Suppressor macrophage (primary cell): ENCODE data around the gene CD2BP2.
"Not testable (repeated sequence)": the region's sequence is repeated elsewhere in the genome, so short reads cannot be mapped to it uniquely, and the experiment has no call there.

ENCODE experiments used
- DNase-seq, 4 experiments: peaks; one replicate each; pipeline ENCODE4 v3.0.0-alpha.2; 2020 to 2022

Gene CD2BP2

DNA sequence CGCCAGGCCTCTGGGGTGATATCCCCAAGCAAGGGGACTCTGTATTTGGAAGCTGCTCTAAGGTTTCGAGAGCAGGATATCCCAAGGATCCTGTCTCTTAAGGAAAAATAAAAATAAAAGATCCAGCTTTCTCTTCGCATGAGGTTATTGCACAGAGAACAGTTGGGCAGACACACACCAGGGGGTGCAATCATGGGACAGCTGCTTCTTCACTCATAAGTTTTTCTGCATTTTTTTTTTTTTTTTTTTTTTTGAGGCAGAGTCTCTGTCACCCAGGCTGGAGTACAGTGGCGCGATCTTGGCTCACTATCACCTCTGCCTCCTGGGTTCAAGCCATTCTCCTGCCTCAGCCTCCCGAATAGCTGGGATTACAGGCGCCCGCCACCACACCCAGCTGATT, 13.1 kb downstream of the CD2BP2 start:
- DNase-seq: not testable (repeated sequence)

DNA sequence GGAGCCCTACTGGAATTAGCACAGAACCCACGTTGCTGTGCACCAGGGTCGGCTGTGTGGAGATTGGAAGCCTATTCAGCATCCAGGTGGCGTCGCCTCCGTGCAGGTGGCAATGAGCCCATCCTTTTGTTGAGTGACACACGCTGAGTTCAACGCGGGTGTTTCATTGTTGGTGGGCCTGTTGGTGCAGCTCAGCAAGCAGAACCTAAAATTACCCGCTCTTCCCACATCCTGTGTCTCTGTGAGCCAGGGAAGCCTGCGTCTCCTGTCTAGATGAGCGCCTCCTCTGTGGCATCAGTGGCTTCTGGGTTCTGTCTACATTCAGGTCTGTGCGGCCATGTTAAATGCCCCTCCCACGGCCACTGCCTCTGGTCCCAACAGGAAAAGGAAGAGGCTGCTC, 14.5 kb downstream of the CD2BP2 start:
- no peak for DNase-seq

DNA sequence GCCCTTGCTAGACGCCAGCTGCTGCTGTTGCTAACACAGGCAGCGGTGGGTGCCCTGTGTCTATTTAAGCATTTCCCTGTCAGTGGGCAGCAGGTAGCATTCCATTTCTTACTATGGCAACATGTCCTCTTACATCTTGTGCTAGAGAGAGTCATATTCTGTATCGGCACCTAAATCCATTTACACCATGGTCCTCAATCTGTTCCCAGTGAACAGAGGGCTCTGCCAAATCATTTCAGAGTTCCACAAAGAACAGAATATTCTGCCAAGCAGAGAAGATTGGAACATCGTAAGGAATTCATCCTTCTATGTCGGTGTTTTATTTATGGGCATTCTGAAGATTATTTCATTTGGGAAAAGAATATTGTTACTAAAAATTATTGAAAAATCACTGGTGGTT, 16.4 kb downstream of the CD2BP2 start:
- not testable (repeated sequence) for DNase-seq

DNA sequence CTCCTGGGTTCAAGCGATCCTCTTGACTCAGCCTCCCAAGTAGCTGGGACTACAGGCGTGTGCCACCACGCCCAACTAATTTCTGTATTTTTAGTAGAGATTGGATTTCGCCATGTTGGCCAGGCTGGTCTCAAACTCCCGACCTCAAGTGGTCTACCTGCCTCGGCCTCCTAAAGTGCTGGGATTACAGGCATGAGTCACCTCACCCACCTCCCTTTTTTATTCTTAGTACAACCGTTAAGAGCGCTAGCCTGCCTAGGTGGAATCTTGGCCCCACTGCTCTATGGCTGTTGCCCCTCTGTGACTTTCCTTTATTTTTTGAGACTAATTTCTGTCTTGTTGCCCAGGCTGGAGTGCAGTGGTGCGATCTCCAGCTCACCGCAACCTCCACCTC, 17.1 kb downstream of the CD2BP2 start:
- not testable (repeated sequence) for DNase-seq

DNA sequence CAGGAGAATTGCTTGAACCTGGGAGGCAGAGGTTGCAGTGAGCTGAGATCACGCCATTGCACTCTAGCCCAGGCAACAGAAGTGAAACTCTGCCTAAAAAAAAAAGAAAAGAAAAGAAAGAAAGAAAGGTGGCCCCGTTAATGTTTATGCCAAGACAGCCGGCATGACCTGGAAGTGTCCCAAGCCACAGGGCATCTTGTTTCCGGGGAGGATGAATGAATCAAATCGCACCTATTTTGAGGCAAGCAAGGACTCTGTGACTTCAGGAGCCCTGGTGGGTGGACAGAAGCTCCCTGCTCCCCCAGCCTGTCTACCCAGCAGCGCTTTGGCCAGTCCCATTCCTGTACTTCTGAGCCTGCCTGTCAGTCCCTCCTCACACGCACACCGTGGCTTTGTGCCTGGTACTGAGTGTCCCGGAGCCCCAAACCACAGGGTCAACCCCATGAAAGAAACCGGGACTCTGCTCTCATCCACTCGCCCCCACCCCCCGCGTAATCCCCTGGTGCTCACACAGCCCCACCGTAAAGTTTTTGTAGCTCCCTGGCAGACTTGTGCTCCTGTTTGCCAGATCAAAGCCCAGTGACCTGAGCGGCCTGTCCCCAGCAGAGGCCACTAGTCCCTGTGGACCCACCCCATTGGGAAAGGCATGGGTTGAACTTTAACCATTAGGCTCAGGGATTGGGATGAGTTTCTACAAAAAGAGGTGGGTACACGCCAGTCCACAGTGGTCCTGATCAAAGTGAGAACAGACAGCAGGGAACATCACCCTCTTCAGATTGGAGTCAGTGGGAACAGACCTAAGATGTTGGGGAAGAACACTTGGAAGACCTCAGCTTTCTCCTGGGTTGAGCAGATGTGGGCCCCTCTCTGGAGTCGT, 19.3 kb downstream of the CD2BP2 start:
- DNase-seq: peak; percentile 9 to 38 (median 22)

DNA sequence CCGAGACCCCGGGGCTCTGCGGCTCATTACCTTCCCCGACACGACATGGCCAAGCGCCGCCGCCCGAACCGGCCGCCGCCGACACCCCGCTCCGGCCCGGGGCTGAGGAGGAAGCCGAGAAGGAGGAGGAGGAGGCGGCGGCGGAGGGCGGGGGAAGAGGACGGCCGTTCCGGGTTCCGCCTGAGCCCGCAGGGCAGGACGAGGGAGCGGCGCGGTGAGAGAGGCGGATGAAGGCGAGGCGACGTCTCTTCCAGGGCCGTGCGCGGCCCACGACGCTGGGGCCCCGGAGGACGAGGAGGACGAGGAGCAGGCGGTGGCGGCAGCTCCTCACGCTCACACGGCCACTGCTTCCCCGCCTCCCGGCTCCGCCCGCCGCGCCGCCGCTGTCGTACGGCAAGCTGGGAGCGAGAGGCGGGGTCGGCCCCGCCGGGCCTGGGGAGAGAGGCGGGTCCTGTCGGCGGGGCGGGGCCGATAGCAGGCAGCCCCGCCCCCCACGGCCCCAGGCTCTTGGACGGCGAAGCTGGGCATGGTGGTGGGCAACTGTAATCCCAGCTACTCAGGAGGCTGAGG, 20.0 kb downstream of the CD2BP2 start:
- peak; percentile 79 to 92 (median 86) for DNase-seq

DNA sequence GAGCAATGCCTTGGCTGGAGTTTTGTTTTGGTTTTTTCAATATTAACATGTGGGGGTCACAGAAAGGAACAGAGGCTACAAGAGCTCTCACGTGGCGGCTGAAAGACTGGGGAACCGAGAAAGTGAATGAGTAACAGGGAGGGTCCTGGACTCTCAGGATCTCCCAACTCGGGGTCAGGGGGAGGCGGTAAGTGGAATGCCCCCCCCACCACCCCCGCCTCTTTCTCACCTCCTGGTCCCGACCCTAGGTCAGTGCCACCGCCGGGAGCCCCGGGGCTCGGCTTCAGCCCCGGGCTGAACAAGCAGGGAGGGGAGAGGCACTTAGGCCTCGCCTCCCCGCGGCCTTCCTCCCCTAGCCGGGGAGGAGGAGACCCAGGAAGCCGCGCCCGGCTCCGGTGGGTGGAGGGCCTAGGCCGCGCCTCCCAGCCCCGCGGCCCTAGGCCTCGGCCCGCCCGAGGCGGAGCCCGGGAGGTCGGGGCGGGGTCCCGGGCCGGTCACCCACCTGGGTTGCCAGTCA, 20.6 kb downstream of the CD2BP2 start:
- DNase-seq: peak; percentile 86 to 95 (median 91)

DNA sequence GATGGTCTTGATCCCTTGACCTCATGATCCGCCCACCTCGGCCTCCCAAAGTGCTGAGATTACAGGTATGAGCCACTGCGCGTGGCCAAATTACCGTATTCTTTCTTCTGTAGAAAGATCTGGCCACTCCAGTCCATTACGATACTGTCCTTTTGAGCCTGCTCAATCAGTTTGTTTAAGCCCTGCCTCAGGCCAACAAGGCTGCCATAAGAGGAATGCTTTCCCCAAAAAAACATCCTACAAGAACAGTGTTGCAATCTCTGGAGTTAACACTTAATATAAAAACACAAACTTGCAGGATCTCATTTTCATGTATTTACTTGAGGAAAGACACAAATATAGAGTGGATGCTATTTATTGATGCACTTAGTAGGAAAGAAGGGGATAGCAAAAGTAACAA, 30.9 kb downstream of the CD2BP2 start:
- DNase-seq: not testable (repeated sequence)

DNA sequence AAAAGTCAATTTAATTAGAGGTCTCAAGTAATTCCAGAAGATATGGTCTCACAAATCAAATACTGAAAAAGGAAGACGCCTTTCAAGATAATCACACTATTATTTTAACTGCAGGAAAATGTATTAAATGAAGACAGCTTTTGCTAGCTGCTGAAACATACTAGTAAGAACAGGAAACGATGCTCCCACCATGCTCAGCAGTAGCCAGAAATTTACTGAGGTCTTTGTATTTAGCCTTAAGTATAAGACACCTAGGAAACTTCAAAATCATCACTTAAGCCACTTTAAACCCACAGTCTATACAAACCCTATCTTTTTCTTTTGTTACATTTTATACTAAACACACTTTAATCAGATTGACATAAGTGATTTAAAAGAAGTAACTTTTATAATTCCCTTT, 36.5 kb downstream of the CD2BP2 start:
- not testable (repeated sequence) for DNase-seq

DNA sequence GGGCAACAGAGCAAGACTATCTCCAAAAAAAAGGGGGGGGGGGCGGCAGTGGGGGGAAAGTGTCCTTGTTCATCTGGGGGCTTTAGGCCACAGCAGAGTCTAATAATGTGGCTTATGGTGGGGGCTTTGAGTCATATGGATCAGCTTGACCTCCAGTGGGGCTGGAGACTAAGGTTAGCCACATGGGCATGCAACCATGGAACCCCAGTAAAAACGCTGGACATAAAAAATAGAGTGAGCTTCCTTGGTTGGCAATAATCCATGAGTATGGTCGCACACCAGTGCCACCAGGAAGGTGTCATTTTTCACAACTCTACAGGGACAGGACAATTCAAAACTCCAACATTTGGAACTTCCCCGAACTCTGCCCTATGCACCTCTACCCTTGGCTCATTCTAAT, 44.2 kb downstream of the CD2BP2 start:
- DNase-seq: not testable (repeated sequence)

DNA sequence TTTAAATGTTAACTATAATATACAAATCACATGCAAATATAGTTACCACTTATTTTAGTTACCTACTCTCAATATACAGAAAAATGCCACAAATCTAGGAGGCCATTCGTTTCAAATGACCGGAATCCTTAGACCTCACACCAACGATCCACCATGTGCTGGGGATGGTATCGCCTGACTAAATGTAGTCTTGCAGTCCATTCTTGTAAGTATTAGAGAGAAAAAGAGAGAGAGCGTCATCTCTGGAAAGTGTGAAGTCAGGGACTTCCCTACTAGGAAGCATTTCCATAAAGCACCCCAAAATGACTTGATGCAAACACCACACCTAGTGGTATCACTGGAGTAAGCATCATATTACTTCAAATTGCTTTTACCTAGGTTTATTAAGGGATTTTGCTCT, 45.9 kb downstream of the CD2BP2 start:
- not testable (repeated sequence) for DNase-seq
